Choroid plexus epithelial cell (primary cell): Measurements from ENCODE around the gene FXR2.

Experiments used
- DNase-seq: peaks from one replicate; pipeline ENCODE4 v3.0.0-alpha.2; 2010; ENCODE audit warnings: low read depth
- H3K4me3 ChIP-seq: 2 replicates; pipeline ENCODE4 v1.5.1; 2011; ENCODE audit warnings: low read depth, mild to moderate bottlenecking, control low read depth, low read length, moderate library complexity
- TF ChIP-seq, protein P1 (sequence below): conservative IDR thresholded peaks from 2 replicates; pipeline ENCODE4 v1.5.1; 2011; ENCODE audit warnings: low read depth, mild to moderate bottlenecking, control low read depth, inconsistent platforms, low read length, moderate library complexity

FXR2 gene

DNA sequence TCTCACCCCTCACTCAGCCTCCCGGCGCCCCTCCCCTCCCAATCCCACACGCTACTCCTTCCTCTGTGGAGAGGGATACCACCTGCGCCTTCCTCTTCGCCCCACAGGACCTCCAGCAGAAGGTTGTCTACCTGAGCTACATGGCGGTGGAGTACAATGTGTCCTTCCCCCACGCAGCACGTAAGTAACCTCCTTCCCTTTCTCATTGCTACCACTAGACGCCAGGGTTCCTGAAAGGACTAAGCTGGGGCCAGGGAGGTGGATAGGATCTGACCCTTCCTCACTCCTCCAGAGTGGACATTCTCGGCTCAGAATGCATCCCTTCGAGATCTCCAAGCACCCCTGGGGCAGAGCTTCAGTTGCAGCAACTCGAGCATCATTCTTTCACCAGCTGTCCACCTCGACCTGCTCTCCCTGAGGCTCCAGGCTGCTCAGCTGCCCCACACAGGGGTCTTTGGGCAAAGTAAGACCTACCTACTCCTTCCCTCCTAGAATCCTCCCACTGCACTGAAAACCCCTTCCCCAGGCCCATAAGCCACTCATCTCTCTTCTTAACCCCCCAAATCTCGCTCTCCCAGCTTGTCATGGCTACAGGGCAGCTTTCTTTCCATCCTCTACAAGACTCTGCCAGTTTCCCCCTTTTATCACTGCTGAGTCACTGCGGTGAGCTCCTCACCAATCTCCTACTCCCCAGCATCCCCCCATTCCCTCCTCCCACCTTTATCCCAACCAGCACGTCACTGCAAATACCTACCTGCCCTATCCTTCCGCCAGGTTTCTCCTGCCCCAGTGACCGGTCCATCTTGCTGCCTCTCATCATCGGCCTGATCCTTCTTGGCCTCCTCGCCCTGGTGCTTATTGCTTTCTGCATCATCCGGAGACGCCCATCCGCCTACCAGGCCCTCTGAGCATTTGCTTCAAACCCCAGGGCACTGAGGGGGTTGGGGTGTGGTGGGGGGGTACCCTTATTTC is 33.8 kb downstream of the FXR2 start:
- TF ChIP-seq, protein P1, sequence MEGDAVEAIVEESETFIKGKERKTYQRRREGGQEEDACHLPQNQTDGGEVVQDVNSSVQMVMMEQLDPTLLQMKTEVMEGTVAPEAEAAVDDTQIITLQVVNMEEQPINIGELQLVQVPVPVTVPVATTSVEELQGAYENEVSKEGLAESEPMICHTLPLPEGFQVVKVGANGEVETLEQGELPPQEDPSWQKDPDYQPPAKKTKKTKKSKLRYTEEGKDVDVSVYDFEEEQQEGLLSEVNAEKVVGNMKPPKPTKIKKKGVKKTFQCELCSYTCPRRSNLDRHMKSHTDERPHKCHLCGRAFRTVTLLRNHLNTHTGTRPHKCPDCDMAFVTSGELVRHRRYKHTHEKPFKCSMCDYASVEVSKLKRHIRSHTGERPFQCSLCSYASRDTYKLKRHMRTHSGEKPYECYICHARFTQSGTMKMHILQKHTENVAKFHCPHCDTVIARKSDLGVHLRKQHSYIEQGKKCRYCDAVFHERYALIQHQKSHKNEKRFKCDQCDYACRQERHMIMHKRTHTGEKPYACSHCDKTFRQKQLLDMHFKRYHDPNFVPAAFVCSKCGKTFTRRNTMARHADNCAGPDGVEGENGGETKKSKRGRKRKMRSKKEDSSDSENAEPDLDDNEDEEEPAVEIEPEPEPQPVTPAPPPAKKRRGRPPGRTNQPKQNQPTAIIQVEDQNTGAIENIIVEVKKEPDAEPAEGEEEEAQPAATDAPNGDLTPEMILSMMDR = no peak
- no peak overlapping the region for H3K4me3 ChIP-seq
- DNase-seq = no peak

DNA sequence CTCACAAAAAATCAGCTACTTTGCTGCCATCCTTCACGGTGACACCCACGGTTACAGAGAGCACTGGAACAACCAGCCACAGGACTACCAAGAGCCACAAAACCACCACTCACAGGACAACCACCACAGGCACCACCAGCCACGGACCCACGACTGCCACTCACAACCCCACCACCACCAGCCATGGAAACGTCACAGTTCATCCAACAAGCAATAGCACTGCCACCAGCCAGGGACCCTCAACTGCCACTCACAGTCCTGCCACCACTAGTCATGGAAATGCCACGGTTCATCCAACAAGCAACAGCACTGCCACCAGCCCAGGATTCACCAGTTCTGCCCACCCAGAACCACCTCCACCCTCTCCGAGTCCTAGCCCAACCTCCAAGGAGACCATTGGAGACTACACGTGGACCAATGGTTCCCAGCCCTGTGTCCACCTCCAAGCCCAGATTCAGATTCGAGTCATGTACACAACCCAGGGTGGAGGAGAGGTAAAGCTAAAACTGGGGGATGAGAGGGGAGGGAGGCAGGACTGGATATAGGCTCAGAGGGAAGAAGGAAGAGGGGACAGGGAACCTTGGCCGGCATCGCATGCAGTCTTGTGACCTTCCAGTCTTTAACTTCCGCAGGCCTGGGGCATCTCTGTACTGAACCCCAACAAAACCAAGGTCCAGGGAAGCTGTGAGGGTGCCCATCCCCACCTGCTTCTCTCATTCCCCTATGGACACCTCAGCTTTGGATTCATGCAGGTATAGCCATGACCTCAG is 34.7 kb downstream of the FXR2 start:
- TF ChIP-seq, protein P1 = no peak
- peak overlapping the region; percentile 4 for H3K4me3 ChIP-seq
- no peak for DNase-seq

DNA sequence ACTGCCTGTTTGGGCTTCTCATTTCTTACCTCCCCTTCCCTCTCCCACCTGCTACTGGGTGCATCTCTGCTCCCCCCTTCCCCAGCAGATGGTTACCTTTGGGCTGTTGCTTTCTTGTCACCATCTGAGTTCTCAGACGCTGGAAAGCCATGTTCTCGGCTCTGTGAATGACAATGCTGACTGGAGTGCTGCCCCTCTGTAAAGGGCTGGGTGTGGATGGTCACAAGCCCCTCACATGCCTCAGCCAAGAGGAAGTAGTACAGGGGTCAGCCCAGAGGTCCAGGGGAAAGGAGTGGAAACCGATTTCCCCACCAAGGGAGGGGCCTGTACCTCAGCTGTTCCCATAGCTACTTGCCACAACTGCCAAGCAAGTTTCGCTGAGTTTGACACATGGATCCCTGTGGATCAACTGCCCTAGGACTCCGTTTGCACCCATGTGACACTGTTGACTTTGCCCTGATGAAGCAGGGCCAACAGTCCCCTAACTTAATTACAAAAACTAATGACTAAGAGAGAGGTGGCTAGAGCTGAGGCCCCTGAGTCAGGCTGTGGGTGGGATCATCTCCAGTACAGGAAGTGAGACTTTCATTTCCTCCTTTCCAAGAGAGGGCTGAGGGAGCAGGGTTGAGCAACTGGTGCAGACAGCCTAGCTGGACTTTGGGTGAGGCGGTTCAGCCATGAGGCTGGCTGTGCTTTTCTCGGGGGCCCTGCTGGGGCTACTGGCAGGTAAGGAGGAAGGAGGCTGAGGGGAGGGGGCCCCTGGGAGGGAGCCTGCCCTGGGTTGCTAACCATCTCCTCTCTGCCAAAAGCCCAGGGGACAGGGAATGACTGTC is 35.5 kb downstream of the FXR2 start, which contains the start of gene CD68:
Gene CD68, plus strand, starts transcription at position 638 of the 833 bp plus-strand sequence. Its CDS starts 40 bp downstream, at position 678.
- H3K4me3 ChIP-seq = peak within 1 kb of the TSS; percentile 4
- TF ChIP-seq, protein P1 = no peak
- peak; percentile 91 for DNase-seq

- H3K4me3 ChIP-seq = no peak overlapping the region
- TF ChIP-seq, protein P1 = no peak
- DNase-seq = no peak
Measured at GRCh38 chr17:7577327-7578199, 37.1 kb downstream of the FXR2 start.

DNA sequence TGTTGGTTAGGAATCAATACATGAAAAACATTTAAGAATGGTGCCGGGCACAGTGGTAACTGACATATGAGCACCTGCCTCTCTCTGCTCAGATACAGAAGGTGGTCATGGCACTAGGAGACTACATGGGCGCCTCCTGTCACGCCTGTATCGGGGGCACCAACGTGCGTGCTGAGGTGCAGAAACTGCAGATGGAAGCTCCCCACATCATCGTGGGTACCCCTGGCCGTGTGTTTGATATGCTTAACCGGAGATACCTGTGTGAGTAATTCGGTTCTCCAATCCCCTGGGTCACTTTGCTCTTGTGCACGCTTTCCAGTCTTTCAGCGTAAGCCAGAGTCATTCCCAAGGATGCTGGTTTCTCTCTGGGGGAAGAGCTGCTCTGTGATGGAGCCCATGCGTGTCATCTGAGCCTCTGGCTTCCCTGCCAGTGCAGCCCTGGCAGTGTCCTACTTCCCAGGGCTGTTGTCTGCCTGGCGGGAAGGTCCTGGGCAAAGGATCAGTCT is 38.2 kb downstream of the FXR2 start:
- TF ChIP-seq, protein P1 = no peak
- no peak overlapping the region for H3K4me3 ChIP-seq
- no peak for DNase-seq
